HepG2 (cell line): ENCODE results near the gene FNIP2.

Source experiments
- ARNT ChIP-seq: fragments of 450-650 bp; IDR thresholded peaks from 2 replicates; pipeline ENCODE4 v1.6.1; 2017
- CTCF ChIP-seq: sonication (generic); formaldehyde crosslinking; IDR thresholded peaks from 2 replicates; pipeline ENCODE4 v1.5.0; 2020; ENCODE audit warnings: mild to moderate bottlenecking, missing genetic modification reagents, moderate library complexity
- HMGXB4 ChIP-seq, 2 experiments: sonication (generic) in 1 of 2; formaldehyde crosslinking in 1 of 2; IDR thresholded peaks; 2 replicates each; pipeline versions ENCODE4 v1.4.0 to v1.6.1; 2018 to 2020; ENCODE audit warnings: missing genetic modification reagents in 2 of 2, borderline replicate concordance in 1 of 2, low read depth in 1 of 2, mild to moderate bottlenecking in 1 of 2, missing biosample characterization in 1 of 2
- KDM1A ChIP-seq: IDR thresholded peaks from 2 replicates; pipeline ENCODE4 v1.6.1; 2016; ENCODE audit warnings: missing compliant biosample characterization
- MLX ChIP-seq: IDR thresholded peaks from 2 replicates; pipeline ENCODE4 v1.6.1; 2016
- MTA3 ChIP-seq: sonication (generic); formaldehyde crosslinking; IDR thresholded peaks from 2 replicates; pipeline ENCODE4 v1.4.0; 2020; ENCODE audit warnings: missing genetic modification reagents
- NCOA1 ChIP-seq: sonication (generic); formaldehyde crosslinking; IDR thresholded peaks from 2 replicates; pipeline ENCODE4 v1.9.0; 2021; ENCODE audit warnings: missing genetic modification reagents
- NR2C2 ChIP-seq: sonication (generic); formaldehyde crosslinking; IDR thresholded peaks from 2 replicates; pipeline ENCODE4 v1.4.0; 2020; ENCODE audit warnings: missing genetic modification reagents, mild to moderate bottlenecking, moderate library complexity, borderline replicate concordance
- ZNF460 ChIP-seq: sonication (generic); formaldehyde crosslinking; IDR thresholded peaks from 2 replicates; pipeline ENCODE4 v1.5.1; 2020; ENCODE audit warnings: missing genetic modification reagents, mild to moderate bottlenecking, borderline replicate concordance

GRCh38 chr4:158877069-158877468 lies 108.2 kb downstream of the FNIP2 start:
- TF ChIP-seq HMGXB4 (CRISPR knock-in tag; IDR thresholded peaks at IDR 0.05; ENCODE audit: borderline replicate concordance in 1 of 2, low read depth in 1 of 2) (no peak), CTCF (no peak), NCOA1 (no peak), MLX (CRISPR knock-in tag) (no peak), ZNF460 (no peak), NR2C2 (CRISPR knock-in tag) (no peak), ARNT (no peak), KDM1A (CRISPR knock-in tag) (no peak), MTA3 (CRISPR knock-in tag) (no peak)
